HCT116 (cell line): Measurements from ENCODE around the gene ZNF304. TPM values are rescaled to one million over a fixed set of nuclear protein-coding genes. Genes with fewer than 3 reads are reported as not detected.
A peak's percentile ranks its signal among the peaks of the same experiment; 100 is the strongest.

Source experiments
- ATAC-seq: fragments of 200-7000 bp; cut with Tn5 transposase; 2 replicates; pipeline ENCODE4 v1.9.1; 2020; ENCODE audit warnings: mild to moderate bottlenecking, moderate library complexity
- BruUV-seq: library from RNA; stranded (reverse); fragments of 400-500 nt; replicated peaks from 2 replicates; lab custom pipeline; 2021; lab: Mats Ljungman, UMichigan
- CTCF ChIA-PET: fragments of 300-600 bp; sonication (Branson Sonifier 250); formaldehyde crosslinking; loops from one replicate; lab custom pipeline; 2021; ENCODE audit warnings: antibody characterized with exemption; lab: Charles Lee
- POLR2A ChIA-PET: fragments of 300-600, 350-600 bp; sonication (Branson Sonifier 250); formaldehyde crosslinking; loops from one replicate; lab custom pipeline; 2021; ENCODE audit warnings: antibody characterized with exemption; lab: Charles Lee
- RAD21 ChIA-PET, 2 experiments: fragments of 300-600 bp; sonication (Branson Sonifier 250); formaldehyde crosslinking; loops; one replicate each; lab custom pipeline; 2023; ENCODE audit warnings: low total read pairs in 2 of 2; ENCODE audit not compliant: uncharacterized antibody in 2 of 2, unreplicated experiment in 2 of 2, low non-redundant PET in 1 of 2; lab: Charles Lee
- DNase-seq: peaks from one replicate; pipeline ENCODE4 v3.0.0-alpha.2; 2010; ENCODE audit warnings: low read depth, low spot score
- H2AFZ ChIP-seq: fragments of 200-600 bp; shearing (Covaris generic), sonication (generic); 2 replicates; pipeline ENCODE4 v1.6.1; 2017; ENCODE audit warnings: low read depth, mixed run types, mixed read lengths, antibody characterized with exemption, low read length; ENCODE audit not compliant: poor library complexity, severe bottlenecking
- H3K27ac ChIP-seq: 2 replicates; pipeline ENCODE4 v1.5.1; 2012; ENCODE audit warnings: low read depth, low read length
- H3K27me3 ChIP-seq: fragments of 200-600 bp; sonication (generic); 2 replicates; pipeline ENCODE4 v1.6.1; 2016; ENCODE audit warnings: mixed run types, low read length, mixed read lengths; ENCODE audit not compliant: insufficient read depth
- H3K36me3 ChIP-seq, 2 experiments: fragments of 200-500 bp in 1 of 2; fragments of 200-600 bp in 1 of 2; sonication (Bioruptor generic) in 1 of 2; sonication (generic) in 1 of 2; 2 replicates each; pipeline versions ENCODE4 v1.5.1 to v1.6.1; 2014 to 2016; ENCODE audit warnings: low read length in 2 of 2, inconsistent platforms in 1 of 2, mixed read lengths in 1 of 2, mixed run types in 1 of 2; ENCODE audit not compliant: insufficient read depth in 2 of 2, control insufficient read depth in 1 of 2
- H3K4me1 ChIP-seq, 2 experiments: fragments of 200-600 bp in 1 of 2; sonication (generic) in 1 of 2; 2 replicates each; pipeline versions ENCODE4 v1.5.1 to v1.6.1; 2012 to 2017; ENCODE audit warnings: low read length in 2 of 2, inconsistent platforms in 1 of 2, mild to moderate bottlenecking in 1 of 2, mixed read lengths in 1 of 2, mixed run types in 1 of 2, moderate library complexity in 1 of 2; ENCODE audit not compliant: insufficient read depth in 2 of 2, control insufficient read depth in 1 of 2
- H3K4me2 ChIP-seq: fragments of 200-600 bp; sonication (generic); 2 replicates; pipeline ENCODE4 v1.6.1; 2017; ENCODE audit warnings: mixed run types, low read length, mixed read lengths
- H3K4me3 ChIP-seq, 2 experiments: fragments of 200-600 bp in 1 of 2; sonication (generic) in 1 of 2; replicated peaks in 1 of 2; 2 replicates each; pipeline ENCODE4 v1.5.1; 2011 to 2016; ENCODE audit warnings: low read length in 2 of 2, control low read depth in 1 of 2, low read depth in 1 of 2, mild to moderate bottlenecking in 1 of 2, mixed read lengths in 1 of 2, mixed run types in 1 of 2
- H3K79me2 ChIP-seq: fragments of 200-600 bp; sonication (generic); 2 replicates; pipeline ENCODE4 v1.6.1; 2017; ENCODE audit warnings: mild to moderate bottlenecking, mixed run types, low read length, moderate library complexity, mixed read lengths; ENCODE audit not compliant: insufficient read depth
- H3K9ac ChIP-seq: fragments of 200-600 bp; sonication (generic); 2 replicates; pipeline ENCODE4 v1.6.1; 2016; ENCODE audit warnings: low read length, mixed read lengths
- H3K9me2 ChIP-seq: fragments of 200-600 bp; sonication (generic), shearing (Covaris generic); 2 replicates; pipeline ENCODE4 v1.6.1; 2017; ENCODE audit warnings: mixed run types, mild to moderate bottlenecking, moderate library complexity; ENCODE audit not compliant: insufficient read depth
- H3K9me3 ChIP-seq, 2 experiments: fragments of 200-500 bp in 1 of 2; fragments of 200-600 bp in 1 of 2; sonication (Bioruptor generic) in 1 of 2; sonication (generic) in 1 of 2; 2 replicates each; pipeline ENCODE4 v1.6.1; 2014 to 2017; ENCODE audit warnings: low read length in 2 of 2, mixed read lengths in 2 of 2, inconsistent platforms in 1 of 2, low read depth in 1 of 2, mild to moderate bottlenecking in 1 of 2, mixed run types in 1 of 2, moderate library complexity in 1 of 2; ENCODE audit not compliant: control insufficient read depth in 1 of 2, insufficient read depth in 1 of 2
- H4K20me1 ChIP-seq: fragments of 200-600 bp; sonication (generic), shearing (Covaris generic); 2 replicates; pipeline ENCODE4 v1.6.1; 2017; ENCODE audit warnings: mixed run types, mild to moderate bottlenecking, moderate library complexity; ENCODE audit not compliant: insufficient read depth
- CEBPB ChIP-seq: IDR thresholded peaks from 2 replicates; pipeline ENCODE4 v1.6.1; 2012; ENCODE audit warnings: low read depth
- CTCF ChIP-seq, 3 experiments: fragments of 200-600 bp in 1 of 3; sonication (generic) in 1 of 3; IDR thresholded peaks in 2 of 3; conservative IDR thresholded peaks in 1 of 3; 2 replicates each; pipeline ENCODE4 v1.5.1; 2012 to 2017; ENCODE audit warnings: low read depth in 2 of 3, low read length in 2 of 3, antibody characterized with exemption in 1 of 3, borderline replicate concordance in 1 of 3, control low read depth in 1 of 3, mild to moderate bottlenecking in 1 of 3, mixed read lengths in 1 of 3, mixed run types in 1 of 3, moderate library complexity in 1 of 3; ENCODE audit not compliant: insufficient read depth in 1 of 3
- EGR1 ChIP-seq: IDR thresholded peaks from 2 replicates; pipeline ENCODE4 v1.6.1; 2012; ENCODE audit warnings: low read depth
- ELF1 ChIP-seq: IDR thresholded peaks from 2 replicates; pipeline ENCODE4 v1.6.1; 2012; ENCODE audit warnings: low read depth, borderline replicate concordance
- EZH2 ChIP-seq: fragments of 200-600 bp; sonication (generic); IDR thresholded peaks from 2 replicates; pipeline ENCODE4 v1.6.1; 2017; ENCODE audit warnings: antibody characterized with exemption, mixed run types
- EZH2phosphoT487 ChIP-seq: fragments of 200-600 bp; IDR thresholded peaks from 2 replicates; pipeline ENCODE4 v1.6.1; 2018; ENCODE audit warnings: antibody characterized with exemption, borderline replicate concordance
- FOSL1 ChIP-seq: IDR thresholded peaks from 2 replicates; pipeline ENCODE4 v1.6.1; 2012; ENCODE audit warnings: low read depth
- JUND ChIP-seq: IDR thresholded peaks from 2 replicates; pipeline ENCODE4 v1.6.1; 2012
- MAX ChIP-seq: IDR thresholded peaks from 2 replicates; pipeline ENCODE4 v1.6.1; 2012
- RAD21 ChIP-seq: IDR thresholded peaks from 2 replicates; pipeline ENCODE4 v1.6.1; 2012; ENCODE audit warnings: low read depth, mild to moderate bottlenecking
- REST ChIP-seq: IDR thresholded peaks from 2 replicates; pipeline ENCODE4 v1.6.1; 2012; ENCODE audit warnings: low read depth
- SIN3A ChIP-seq: IDR thresholded peaks from 2 replicates; pipeline ENCODE4 v1.6.1; 2012; ENCODE audit warnings: low read depth
- SP1 ChIP-seq: IDR thresholded peaks from 2 replicates; pipeline ENCODE4 v1.6.1; 2012; ENCODE audit warnings: low read depth
- SRF ChIP-seq: IDR thresholded peaks from 2 replicates; pipeline ENCODE4 v1.6.1; 2012; ENCODE audit warnings: low read depth
- TCF7L2 ChIP-seq: IDR thresholded peaks from 2 replicates; pipeline ENCODE4 v1.7.0; 2011; ENCODE audit warnings: borderline replicate concordance, inconsistent platforms; ENCODE audit not compliant: insufficient read depth, insufficient read length; ENCODE audit errors: extremely low read depth
- YY1 ChIP-seq: IDR thresholded peaks from 2 replicates; pipeline ENCODE4 v1.6.1; 2011; ENCODE audit warnings: low read length, low read depth, moderate library complexity, mild to moderate bottlenecking; ENCODE audit not compliant: insufficient replicate concordance; ENCODE audit errors: extremely low read depth
- ZBTB33 ChIP-seq: IDR thresholded peaks from 2 replicates; pipeline ENCODE4 v1.6.1; 2011; ENCODE audit warnings: mild to moderate bottlenecking, low read length, moderate library complexity; ENCODE audit not compliant: insufficient replicate concordance; ENCODE audit errors: extremely low read depth
- ZFX ChIP-seq: fragments of 450-650 bp; IDR thresholded peaks from 2 replicates; pipeline ENCODE4 v1.6.1; 2017
- intact Hi-C: fragments of 100-400 bp; cut with micrococcal nuclease; formaldehyde crosslinking; loops from 2 replicates; pipeline ENCODE4 v1.10.0; 2022
- total RNA-seq: library from RNA; stranded (reverse); gene quantifications from one replicate; pipeline ENCODE4 v1.2.1, GENCODE V29; 2021; ENCODE audit not compliant: unreplicated experiment

The ZNF304 gene
- total RNA-seq, 1 experiment from 2014 or later: 6.3 TPM

GRCh38 chr19:57320180-57321084 lies 30.6 kb upstream of the ZNF304 start, which contains the start of gene ZNF543:
Gene ZNF543, plus strand, starts transcription at chr19:57320472. Its CDS starts 382 bp downstream, at chr19:57320854.
- POLR2A ChIA-PET: interaction anchor here (1.1 to 1.7 kb wide), 2 partner anchors 12 to 18 kb away, joined by 3 to 4 read pairs; no protein-coding TSS in a partner anchor
- CTCF ChIA-PET: interaction anchor here (1.1 kb wide), 1 partner anchor 1194 kb away, joined by 3 read pairs; no protein-coding TSS in a partner anchor
- H3K4me1 ChIP-seq: peaks cover 9 to 13% of the 10 kb centered on the region in 2 experiments
- no peaks in the 10 kb centered on the region for H3K9me2 ChIP-seq
- peak within 1 kb of the TSS; percentile 83 for H3K9ac ChIP-seq
- peaks cover 10 to 13% of the 10 kb centered on the region in 2 experiments; a peak in 2 of 4 replicates for H3K36me3 ChIP-seq
- H3K27ac ChIP-seq: peak within 1 kb of the TSS; percentile 78
- intact Hi-C loops: loop anchor here (1.0 kb wide), 1 partner anchor 41 kb away; no protein-coding TSS in a partner anchor
- RAD21 ChIA-PET: no interaction called here
- H3K27me3 ChIP-seq: no peaks in the 10 kb centered on the region
- peaks cover 25% of the 10 kb centered on the region for H3K79me2 ChIP-seq
- no peaks in the 10 kb centered on the region for H4K20me1 ChIP-seq
- H3K4me2 ChIP-seq: peak within 1 kb of the TSS; percentile 89
- TSS peak; percentile 60 for BruUV-seq
- ATAC-seq (peak; percentile 99), DNase-seq (peak; percentile 92)
- peak within 1 kb of the TSS; percentile 49 for H2AFZ ChIP-seq
- no peaks in the 10 kb centered on the region for H3K9me3 ChIP-seq
- peak within 1 kb of the TSS; percentile 75 to 80 for H3K4me3 ChIP-seq
- TF ChIP-seq ZBTB33 (no peak), RAD21 (no peak), SP1 (peak; percentile 55), ELF1 (0 out of 2 replicates have a peak, but pooled peaks have one; percentile 30), EZH2 (no peak), SIN3A (no peak), TCF7L2 (no peak), YY1 (no peak), JUND (no peak), EZH2phosphoT487 (no peak), CTCF (IDR thresholded peaks at IDR 0.05 in 2 of 3, conservative IDR thresholded peaks at IDR 0.05 in 1 of 3; ENCODE audit: borderline replicate concordance in 1 of 3, insufficient read depth in 1 of 3, low read depth in 2 of 3, low read length in 2 of 3) (no peak; a peak in 1 of 6 replicates), FOSL1 (no peak), SRF (no peak), ZFX (peak; percentile 92), REST (no peak), CEBPB (no peak), MAX (peak; percentile 52), EGR1 (no peak)
